ENCODE measurements around the gene VGLL4.

DNA sequence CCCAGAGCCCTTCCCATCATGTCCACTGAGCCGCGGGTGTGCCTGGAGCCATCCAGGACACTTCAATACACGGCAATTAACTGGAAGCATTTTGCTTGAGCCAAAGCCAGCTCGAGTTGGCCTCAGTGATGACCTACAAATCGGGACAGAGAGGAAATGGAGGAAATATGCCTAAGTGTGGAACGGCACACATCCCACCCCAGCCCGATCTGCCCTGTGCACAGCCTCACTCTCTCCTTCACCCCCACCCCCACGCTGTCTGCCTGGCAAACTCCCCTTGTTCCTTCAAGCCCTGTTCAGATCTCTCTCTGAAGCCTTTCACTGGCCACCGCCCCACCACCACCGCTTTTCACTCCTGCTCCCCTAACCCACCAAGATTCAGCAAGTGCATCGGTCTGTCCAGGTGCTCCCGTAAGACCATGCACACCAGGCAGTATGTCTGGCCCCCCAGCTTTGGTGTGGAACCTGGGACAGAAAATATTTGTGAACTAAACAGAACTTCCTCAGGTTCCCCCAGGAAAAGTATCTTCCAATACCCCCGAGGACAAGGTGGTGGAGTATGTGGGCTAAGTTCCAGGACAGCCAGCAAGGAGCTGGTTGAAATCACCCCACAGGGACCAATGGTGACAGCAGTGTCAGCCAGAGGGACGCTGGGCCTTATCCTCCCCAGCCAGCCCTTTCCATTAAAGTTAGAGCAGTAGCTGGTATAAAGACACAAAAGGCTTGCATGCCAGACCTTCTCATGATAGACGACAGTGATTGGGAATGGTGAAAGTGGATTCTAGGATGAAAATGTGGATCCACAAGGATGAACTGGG lies 83.7 kb downstream of the VGLL4 start:
- TF ChIP-seq POLR2A (IDR thresholded peaks at IDR 0.05) (no peak), CTCF (IDR thresholded peaks at IDR 0.05) (no peak)
